GM18868 (cell line): ENCODE measurements around the gene RTN4IP1.
"Not testable (repeated sequence)": the region's sequence is repeated elsewhere in the genome, so short reads cannot be mapped to it uniquely, and the experiment has no call there.

Experiments
- ATAC-seq: cut with Tn5 transposase; IDR thresholded peaks from one replicate; pipeline ENCODE4 v1.9.1; 2021; ENCODE audit warnings: mild to moderate bottlenecking, moderate library complexity; ENCODE audit not compliant: unreplicated experiment

RTN4IP1 gene

GRCh38 chr6:106586815-106587415 lies 42.4 kb downstream of the RTN4IP1 start:
- no peak for ATAC-seq

- no peak for ATAC-seq
These were observed 47.8 kb downstream of the RTN4IP1 start for GRCh38 chr6:106581468-106581867.

- no peak for ATAC-seq
These were observed 50.0 kb downstream of the RTN4IP1 start for GRCh38 chr6:106579281-106579680.

- no peak for ATAC-seq
These were observed 54.4 kb downstream of the RTN4IP1 start for GRCh38 chr6:106574741-106575458.

- ATAC-seq: no peak
These were observed 56.3 kb downstream of the RTN4IP1 start for GRCh38 chr6:106572875-106573585.

GRCh38 chr6:106572436-106572835 lies 56.9 kb downstream of the RTN4IP1 start:
- no peak for ATAC-seq

- ATAC-seq: no peak
These were observed 59.9 kb downstream of the RTN4IP1 start for GRCh38 chr6:106569428-106569827.

- no peak for ATAC-seq
These were observed 60.8 kb downstream of the RTN4IP1 start for GRCh38 chr6:106568530-106568929.

- no peak for ATAC-seq
These were observed 64.8 kb downstream of the RTN4IP1 start for GRCh38 chr6:106564476-106564875.

- no peak for ATAC-seq
These were observed 65.7 kb downstream of the RTN4IP1 start for GRCh38 chr6:106563614-106564013.

GRCh38 chr6:106561686-106562405 lies 67.5 kb downstream of the RTN4IP1 start:
- ATAC-seq: no peak

- ATAC-seq: no peak
These were observed 68.2 kb downstream of the RTN4IP1 start for GRCh38 chr6:106560996-106561685.

- not testable (repeated sequence) for ATAC-seq
These were observed 69.6 kb downstream of the RTN4IP1 start for GRCh38 chr6:106559659-106560058.

GRCh38 chr6:106558364-106558763 lies 70.9 kb downstream of the RTN4IP1 start:
- ATAC-seq: no peak

- no peak for ATAC-seq
These were observed 71.5 kb downstream of the RTN4IP1 start for GRCh38 chr6:106557837-106558236.

- no peak for ATAC-seq
These were observed 72.8 kb downstream of the RTN4IP1 start for GRCh38 chr6:106556368-106556960.

- ATAC-seq: no peak
These were observed 73.5 kb downstream of the RTN4IP1 start for GRCh38 chr6:106555767-106556166.

GRCh38 chr6:106553440-106553839 lies 75.9 kb downstream of the RTN4IP1 start:
- no peak for ATAC-seq

- ATAC-seq: no peak
These were observed 78.1 kb downstream of the RTN4IP1 start for GRCh38 chr6:106551155-106551554.

- no peak for ATAC-seq
These were observed 79.8 kb downstream of the RTN4IP1 start for GRCh38 chr6:106549521-106549920.
